Hepatic stellate cell (primary cell): ENCODE results near the gene MED16.
"Not testable (repeated sequence)": the region's sequence is repeated elsewhere in the genome, so short reads cannot be mapped to it uniquely, and the experiment has no call there.

ENCODE experiments used
- DNase-seq: peaks from one replicate; pipeline ENCODE4 v3.0.0; 2011; ENCODE audit warnings: low spot score

MED16 gene

GRCh38 chr19:852136-853013, 40.6 kb downstream of the MED16 start, which contains the start of gene ELANE:
ELANE (plus strand) TSS chr19:852303; CDS start chr19:852329, 26 bp downstream.
- no peak for DNase-seq

- no peak for DNase-seq
Measured at GRCh38 chr19:850979-851335, 42.0 kb downstream of the MED16 start.

DNA sequence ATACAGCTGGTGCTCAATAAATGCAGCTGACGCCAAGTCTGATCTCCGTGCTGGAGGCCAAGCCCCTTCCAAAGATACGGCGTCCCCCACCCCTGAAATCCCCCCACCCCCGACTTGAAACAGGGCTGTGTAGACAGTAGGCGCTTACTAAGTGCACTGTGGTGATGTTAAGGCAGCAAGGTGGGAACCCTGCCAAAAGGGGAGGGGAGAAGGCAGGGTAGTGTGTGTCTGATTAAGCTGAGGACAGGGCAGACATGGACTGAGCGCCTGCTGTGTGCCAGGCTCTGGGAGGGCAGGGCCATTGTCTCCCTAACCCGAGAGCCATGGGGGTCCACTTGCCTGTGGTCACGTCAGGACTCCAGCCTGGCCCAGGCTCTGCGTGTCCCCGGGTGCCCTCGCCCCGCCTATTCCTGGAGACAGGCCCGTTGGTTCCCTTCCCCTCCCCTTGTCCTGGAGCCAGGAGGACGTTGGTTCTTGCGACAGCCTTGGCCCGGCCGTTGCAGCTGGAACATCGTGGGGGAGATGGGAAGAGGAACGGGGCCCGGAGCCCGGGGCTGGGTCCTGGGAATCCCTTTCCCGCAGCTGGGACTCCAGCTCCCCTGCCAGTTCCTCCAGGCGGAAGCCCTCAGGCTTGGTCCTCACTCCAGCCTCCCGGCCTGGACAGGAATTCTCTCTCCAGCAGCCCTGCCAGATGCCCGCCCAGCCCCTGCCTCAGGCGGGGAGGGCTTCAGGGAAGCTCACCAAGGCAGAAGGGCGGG, 42.6 kb downstream of the MED16 start:
- DNase-seq = peak; percentile 94

DNA sequence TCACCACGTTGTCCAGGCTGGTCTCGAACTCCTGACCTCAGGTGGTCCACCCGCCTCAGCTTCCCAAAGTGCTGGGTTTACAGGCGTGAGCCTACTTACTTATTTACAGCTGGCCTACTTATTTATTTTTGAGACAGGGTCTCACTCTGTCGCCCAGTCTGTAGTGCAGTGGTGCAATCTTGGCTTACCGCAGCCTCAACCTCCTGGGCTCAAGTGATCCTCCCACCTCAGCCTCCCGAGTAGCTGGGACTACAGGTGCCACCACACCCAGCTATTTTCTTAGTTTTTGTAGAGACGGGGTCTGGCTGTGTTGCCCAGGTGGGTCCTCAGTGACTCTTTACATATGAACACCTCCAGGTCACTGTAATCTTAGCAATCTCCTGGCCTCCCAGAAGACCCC, 43.8 kb downstream of the MED16 start:
- DNase-seq = not testable (repeated sequence)

DNA sequence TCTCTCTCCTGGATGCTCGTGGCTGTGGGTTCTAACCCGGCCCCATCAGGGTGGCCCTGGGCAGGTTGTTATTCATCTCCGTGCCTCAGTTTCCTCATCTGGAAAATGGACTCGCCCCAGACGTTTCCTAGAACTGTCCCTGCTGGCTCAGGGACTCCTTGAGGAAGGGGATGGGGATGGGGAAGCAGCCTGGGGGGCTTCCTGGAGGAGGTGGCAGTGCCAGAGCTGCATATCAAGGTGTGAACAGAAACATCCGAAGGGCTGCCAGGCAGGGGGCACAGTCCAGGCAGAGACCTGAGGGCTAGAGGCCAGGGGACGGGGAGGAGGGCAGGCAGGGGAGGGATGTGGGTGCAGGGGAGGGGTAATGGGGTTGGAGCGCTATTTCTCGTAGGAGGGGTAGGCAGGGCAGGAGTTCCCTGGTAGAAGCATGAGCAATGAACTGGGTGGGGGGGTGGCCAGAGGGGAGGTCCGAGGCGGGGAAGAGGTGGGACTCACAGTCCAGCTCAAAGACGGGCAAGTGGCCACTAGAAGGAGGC, 44.5 kb downstream of the MED16 start:
- no peak for DNase-seq

GRCh38 chr19:845707-846521, 47.1 kb downstream of the MED16 start:
- no peak for DNase-seq

- no peak for DNase-seq
Measured at GRCh38 chr19:844546-844971, 48.4 kb downstream of the MED16 start.

DNA sequence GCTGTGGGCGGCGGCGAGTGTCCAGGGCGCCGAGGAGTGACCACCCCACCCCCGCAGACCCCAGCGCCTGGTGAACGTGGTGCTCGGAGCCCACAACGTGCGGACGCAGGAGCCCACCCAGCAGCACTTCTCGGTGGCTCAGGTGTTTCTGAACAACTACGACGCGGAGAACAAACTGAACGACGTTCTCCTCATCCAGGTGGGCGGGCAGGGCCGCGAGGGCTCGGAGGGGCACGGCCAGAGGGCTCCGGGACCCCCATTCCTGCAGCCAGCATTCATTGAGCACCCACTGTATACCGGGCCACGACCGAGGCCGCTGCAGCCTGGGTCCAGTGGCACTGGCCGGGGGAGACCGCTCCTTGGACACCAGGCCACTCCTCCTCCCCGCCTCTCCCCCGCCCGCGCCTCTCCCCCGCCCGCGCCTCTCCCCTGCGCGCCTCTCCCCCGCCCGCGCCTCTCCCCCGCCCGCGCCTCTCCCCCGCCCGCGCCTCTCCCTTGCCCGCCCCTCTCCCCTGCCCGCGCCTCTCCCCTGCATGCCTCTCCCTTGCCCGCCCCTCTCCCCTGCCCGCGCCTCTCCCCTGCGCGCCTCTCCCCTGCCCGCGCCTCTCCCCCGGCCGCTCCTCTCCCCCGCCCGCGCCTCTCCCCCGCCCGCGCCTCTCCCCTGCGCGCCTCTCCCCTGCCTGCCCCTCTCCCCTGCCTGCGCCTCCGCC, 49.0 kb downstream of the MED16 start:
- DNase-seq = no peak

GRCh38 chr19:843180-843835, 49.7 kb downstream of the MED16 start:
- DNase-seq = no peak

DNA sequence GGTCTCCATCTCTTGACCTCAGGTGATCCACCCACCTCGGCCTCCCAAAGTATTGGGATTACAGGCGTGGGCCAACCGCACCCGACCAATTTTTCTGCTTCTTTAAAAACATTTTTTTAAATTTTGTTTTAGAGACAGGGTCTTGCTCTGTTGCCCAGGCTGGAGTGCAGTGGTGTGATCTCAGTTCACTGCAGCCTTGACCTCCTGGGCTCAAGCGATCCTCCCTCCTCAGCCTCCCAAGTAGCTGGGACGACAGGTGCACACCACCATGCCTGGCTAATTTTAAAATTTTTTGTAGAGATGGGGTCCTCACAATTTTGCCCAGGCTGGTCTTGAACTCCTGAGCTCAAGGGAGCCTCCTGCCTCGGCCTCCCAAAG, 50.2 kb downstream of the MED16 start:
- DNase-seq = not testable (repeated sequence)

- no peak for DNase-seq
Measured at GRCh38 chr19:840519-841206, 52.3 kb downstream of the MED16 start, which contains the start of gene PRTN3. PRTN3 (plus strand) TSS chr19:840999; CDS start chr19:841009, 10 bp downstream.

GRCh38 chr19:835210-835810, 57.7 kb downstream of the MED16 start:
- DNase-seq = no peak

DNA sequence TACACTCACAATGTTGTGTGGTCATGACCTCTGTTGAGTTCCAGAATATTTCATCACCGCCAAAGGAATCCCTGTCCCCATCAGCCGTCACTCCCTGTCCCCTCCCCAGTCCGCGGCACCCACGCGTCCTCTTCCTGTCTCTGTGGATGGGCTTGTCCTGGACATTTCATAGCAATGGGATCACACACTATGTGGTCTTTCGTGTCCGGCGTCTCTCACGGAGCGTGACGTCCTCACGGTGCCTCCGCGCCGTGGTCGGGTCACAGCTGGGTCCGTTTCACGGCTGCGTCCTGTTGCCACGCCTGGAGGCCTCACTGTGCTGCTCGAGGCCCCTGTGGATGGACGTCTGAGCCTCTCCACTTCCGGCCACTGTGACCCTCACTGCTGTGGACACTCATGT, 58.8 kb downstream of the MED16 start:
- no peak for DNase-seq

- DNase-seq = no peak
Measured at GRCh38 chr19:831407-832369, 61.3 kb downstream of the MED16 start.

DNA sequence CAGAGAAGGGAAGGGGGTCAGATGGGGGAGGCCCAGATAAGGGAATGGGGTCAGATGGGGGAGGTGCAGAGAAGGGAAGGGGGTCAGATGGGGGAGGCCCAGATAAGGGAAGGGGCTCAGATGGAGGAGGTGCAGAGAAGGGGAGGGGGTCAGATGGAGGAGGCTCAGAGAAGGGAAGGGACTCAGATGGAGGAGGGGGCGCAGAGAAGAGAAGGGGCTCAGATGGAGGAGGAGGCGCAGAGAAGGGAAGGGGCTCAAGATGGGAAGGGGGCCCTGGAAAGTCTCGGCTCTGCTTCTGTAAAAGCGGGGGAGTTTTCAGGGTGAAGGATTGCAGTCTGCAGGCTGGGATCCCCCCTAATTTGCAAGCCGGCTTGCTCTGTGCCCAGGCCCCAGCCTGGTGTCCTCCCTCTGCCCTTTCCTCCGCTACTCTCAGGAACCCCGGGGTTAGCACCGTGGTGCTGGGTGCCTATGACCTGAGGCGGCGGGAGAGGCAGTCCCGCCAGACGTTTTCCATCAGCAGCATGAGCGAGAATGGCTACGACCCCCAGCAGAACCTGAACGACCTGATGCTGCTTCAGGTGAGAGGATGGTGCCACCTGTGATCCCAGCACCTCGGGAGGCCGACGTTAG, 63.7 kb downstream of the MED16 start:
- no peak for DNase-seq

DNA sequence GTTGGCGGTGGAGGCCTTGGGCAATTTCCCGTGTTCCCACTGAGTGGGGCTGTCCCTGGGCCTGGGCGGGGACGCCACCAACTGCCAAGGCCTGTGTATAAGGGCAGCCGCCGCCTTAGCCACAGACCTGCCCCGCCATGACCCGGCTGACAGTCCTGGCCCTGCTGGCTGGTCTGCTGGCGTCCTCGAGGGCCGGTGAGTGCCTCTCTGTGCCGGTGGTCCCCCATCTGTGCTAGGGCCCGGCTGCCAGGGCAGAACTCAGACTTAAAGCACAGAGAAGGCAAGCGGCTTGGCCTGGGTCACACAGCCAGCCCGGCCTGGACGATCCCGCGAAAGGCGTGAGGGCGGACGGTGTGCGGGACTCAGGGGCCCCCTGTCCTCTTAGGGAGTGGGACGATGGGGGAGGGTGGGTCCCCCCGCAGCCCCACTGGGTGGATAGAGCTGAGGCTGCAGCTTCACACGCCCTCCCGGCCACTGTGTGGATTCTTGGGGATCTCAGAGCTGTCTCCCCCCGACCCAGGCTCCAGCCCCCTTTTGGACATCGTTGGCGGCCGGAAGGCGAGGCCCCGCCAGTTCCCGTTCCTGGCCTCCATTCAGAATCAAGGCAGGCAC, 65.2 kb downstream of the MED16 start, which contains the start of gene AZU1:
Gene AZU1 (plus strand): TSS at position 128 of the 612 bp plus-strand sequence. CDS start 10 bp downstream, at position 138.
- DNase-seq = no peak

GRCh38 chr19:827314-827709, 65.7 kb downstream of the MED16 start:
- DNase-seq = no peak
